Endothelial cell (in vitro differentiated cells): ENCODE results near the gene RETREG2. TPM values are rescaled to one million over a fixed set of nuclear protein-coding genes. Genes with fewer than 3 reads are reported as not detected.

ENCODE experiments used
- DNase-seq: peaks from one replicate; pipeline ENCODE4 v3.0.0; 2021; ENCODE audit warnings: low spot score
- H3K27ac Mint-ChIP-seq: one replicate; pipeline ENCODE4 v1.8.0; 2021; ENCODE audit warnings: mixed read lengths, inconsistent platforms; ENCODE audit not compliant: unreplicated experiment
- H3K27me3 Mint-ChIP-seq: one replicate; pipeline ENCODE4 v1.8.0; 2021; ENCODE audit warnings: mild to moderate bottlenecking, moderate library complexity, mixed read lengths, inconsistent platforms; ENCODE audit not compliant: unreplicated experiment
- H3K36me3 Mint-ChIP-seq: one replicate; pipeline ENCODE4 v1.8.0; 2021; ENCODE audit warnings: mild to moderate bottlenecking, low read depth, mixed read lengths, inconsistent platforms; ENCODE audit not compliant: unreplicated experiment
- H3K4me1 Mint-ChIP-seq: one replicate; pipeline ENCODE4 v1.8.0; 2021; ENCODE audit warnings: mild to moderate bottlenecking, mixed read lengths, inconsistent platforms; ENCODE audit not compliant: unreplicated experiment
- H3K4me3 Mint-ChIP-seq: one replicate; pipeline ENCODE4 v1.8.0; 2021; ENCODE audit warnings: mild to moderate bottlenecking, mixed read lengths, inconsistent platforms; ENCODE audit not compliant: unreplicated experiment
- H3K9me3 Mint-ChIP-seq: one replicate; pipeline ENCODE4 v1.8.0; 2021; ENCODE audit warnings: mixed read lengths, inconsistent platforms; ENCODE audit not compliant: unreplicated experiment
- total RNA-seq: library from RNA; stranded (reverse); fragmentation: NEBNext Ultra II Directional; extraction: Animal tissue kit (Norgen Biotek cat#: 25700); gene quantifications from one replicate; pipeline ENCODE4 v1.2.1, GENCODE V29; 2021; ENCODE audit not compliant: unreplicated experiment
- TF ChIP-seq, protein P1 (sequence below): fragments of 200-600 bp; sonication (generic); IDR thresholded peaks from one replicate; pipeline ENCODE4 v1.5.0; 2021; ENCODE audit warnings: antibody characterized with exemption; ENCODE audit not compliant: unreplicated experiment

The RETREG2 gene
- total RNA-seq, 1 donor from 2014 or later = 90.6 TPM

DNA sequence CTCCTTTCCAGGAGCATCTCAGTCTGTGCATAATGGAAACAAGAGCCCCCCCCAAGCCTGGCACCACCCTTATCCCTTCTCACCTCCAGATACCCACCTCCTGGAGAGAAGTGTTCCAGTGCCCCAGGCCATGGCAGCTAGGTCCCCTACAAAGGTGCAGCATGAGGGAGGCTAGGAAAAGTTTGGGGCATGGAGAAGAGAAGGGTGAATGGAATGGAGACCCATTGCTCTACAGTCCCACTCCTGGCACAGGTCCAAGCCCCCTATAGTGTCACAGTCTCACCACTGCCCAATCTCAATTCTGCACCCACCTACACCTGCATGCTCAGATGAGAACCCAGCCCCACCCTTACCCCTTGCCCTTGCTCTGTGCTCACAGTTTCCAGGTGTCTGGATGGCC lies 9.1 kb upstream of the RETREG2 start:
- Mint-ChIP-seq H3K27me3 (peaks cover 12% of the 10 kb centered on the region), H3K4me1 (peaks cover 9% of the 10 kb centered on the region), H3K36me3 (peaks cover 14% of the 10 kb centered on the region), H3K4me3 (no peak overlapping the region), H3K9me3 (no peaks in the 10 kb centered on the region), H3K27ac (no peak overlapping the region)
- DNase-seq = no peak
- TF ChIP-seq, protein P1, sequence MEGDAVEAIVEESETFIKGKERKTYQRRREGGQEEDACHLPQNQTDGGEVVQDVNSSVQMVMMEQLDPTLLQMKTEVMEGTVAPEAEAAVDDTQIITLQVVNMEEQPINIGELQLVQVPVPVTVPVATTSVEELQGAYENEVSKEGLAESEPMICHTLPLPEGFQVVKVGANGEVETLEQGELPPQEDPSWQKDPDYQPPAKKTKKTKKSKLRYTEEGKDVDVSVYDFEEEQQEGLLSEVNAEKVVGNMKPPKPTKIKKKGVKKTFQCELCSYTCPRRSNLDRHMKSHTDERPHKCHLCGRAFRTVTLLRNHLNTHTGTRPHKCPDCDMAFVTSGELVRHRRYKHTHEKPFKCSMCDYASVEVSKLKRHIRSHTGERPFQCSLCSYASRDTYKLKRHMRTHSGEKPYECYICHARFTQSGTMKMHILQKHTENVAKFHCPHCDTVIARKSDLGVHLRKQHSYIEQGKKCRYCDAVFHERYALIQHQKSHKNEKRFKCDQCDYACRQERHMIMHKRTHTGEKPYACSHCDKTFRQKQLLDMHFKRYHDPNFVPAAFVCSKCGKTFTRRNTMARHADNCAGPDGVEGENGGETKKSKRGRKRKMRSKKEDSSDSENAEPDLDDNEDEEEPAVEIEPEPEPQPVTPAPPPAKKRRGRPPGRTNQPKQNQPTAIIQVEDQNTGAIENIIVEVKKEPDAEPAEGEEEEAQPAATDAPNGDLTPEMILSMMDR = no peak

DNA sequence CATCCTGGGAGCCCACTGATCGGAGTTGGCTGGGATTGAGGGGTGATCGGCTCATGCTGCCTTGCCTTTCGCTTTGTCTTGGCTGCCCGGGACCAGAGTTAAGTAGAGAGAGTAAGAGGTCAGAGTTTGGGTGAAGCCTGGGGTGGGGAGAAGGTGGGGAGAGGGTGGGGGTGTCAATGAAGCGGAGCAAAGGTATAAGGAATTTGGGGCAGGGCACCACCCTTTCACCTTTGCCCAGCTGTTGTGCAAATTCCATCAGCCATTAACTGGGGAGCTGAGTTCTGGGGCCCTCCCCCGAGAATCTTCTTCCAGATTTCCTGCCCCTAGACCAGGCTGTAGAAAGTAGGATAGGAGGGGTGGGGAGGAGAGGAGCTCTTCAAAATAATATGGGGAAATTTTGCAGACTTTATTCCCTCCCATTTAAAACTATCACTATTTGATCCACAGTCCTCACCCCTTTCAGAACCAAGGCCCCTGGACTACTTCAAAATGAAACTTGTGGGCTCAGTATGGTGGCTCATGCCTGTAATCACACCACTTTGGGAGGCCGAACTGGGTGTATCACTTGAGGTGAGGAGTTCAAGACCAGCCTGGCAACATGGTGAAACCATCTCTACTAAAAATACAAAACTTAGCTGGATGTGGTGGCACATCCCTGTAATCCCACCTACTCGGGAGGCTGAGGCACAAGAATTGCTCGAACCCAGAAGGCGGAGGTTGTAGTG lies 8.0 kb upstream of the RETREG2 start, which contains the start of gene SLC23A3:
Gene SLC23A3 (minus strand): TSS at position 100 of the 725 bp plus-strand sequence. CDS start 45 bp downstream, at position 55.
- Mint-ChIP-seq H3K27me3 (peaks cover 15% of the 10 kb centered on the region), H3K36me3 (peaks cover 24% of the 10 kb centered on the region), H3K4me1 (peaks cover 21% of the 10 kb centered on the region), H3K4me3 (no peak within 1 kb of the TSS), H3K9me3 (no peaks in the 10 kb centered on the region), H3K27ac (no peak within 1 kb of the TSS)
- no peak for DNase-seq
- TF ChIP-seq, protein P1 = no peak

- H3K4me3 Mint-ChIP-seq = peak overlapping the region; percentile 31
- H3K9me3 Mint-ChIP-seq = no peaks in the 10 kb centered on the region
- TF ChIP-seq, protein P1 = peak; percentile 88
- peaks cover 30% of the 10 kb centered on the region for H3K4me1 Mint-ChIP-seq
- H3K36me3 Mint-ChIP-seq = peaks cover 30% of the 10 kb centered on the region
- H3K27ac Mint-ChIP-seq = peak overlapping the region; percentile 67
- H3K27me3 Mint-ChIP-seq = peaks cover 16% of the 10 kb centered on the region
- peak; percentile 63 for DNase-seq
Measured at GRCh38 chr2:219171231-219171651, 6.8 kb upstream of the RETREG2 start.

DNA sequence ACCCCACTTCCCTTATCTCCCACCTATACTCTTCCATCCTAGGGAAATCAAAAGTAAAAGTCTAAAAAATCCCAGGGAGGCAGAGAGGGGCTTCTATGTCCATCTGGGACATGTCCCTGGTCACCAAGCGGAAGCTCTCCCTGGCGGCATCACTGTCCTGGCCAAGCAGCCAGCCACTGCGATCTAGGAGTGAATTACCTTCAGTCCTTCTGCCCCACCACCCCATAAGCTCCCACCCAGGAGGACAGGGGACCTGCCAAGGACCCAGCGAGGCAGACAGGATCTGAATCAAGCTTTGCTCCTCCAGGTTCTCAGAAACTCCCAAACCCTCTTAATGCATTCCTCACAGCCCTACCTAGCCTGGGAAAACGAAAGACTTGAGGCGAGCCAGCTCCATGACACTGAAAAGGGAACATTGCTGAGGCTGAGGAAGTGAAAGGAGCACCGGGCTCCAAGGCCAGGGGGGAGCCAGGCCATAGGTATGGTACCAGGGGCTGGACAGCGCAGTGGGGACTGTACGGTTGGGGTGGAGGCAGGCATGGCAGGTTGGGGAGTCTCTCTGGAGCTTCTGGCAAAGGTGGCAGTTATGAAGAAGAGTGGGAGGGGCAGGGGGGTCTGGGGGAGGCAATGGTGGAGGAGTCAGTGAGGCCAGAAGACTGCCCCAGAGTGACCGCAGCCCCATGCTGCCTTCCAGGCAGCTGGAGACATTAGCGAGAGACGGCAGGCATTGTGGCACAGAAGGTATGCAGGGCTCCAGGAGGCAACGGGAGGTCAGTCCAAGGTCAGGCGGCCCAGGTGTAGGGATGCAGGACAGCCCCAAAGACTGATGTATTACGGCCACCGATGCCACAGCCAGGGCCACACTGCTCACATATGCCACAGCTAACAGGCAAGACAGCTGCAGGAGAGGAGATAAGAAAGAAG lies 5.6 kb upstream of the RETREG2 start:
- Mint-ChIP-seq H3K4me3 (no peak overlapping the region), H3K27ac (peak overlapping the region; percentile 36)

More for the DNA sequence above, 5.6 kb upstream of the RETREG2 start:
- no peak for DNase-seq
- TF ChIP-seq, protein P1 = no peak
- Mint-ChIP-seq H3K27me3 (peaks cover 17% of the 10 kb centered on the region), H3K9me3 (no peaks in the 10 kb centered on the region), H3K4me1 (peaks cover 31% of the 10 kb centered on the region), H3K36me3 (peaks cover 35% of the 10 kb centered on the region)
